NCI-H2227 treated with DMSO at 0.1 percent for 48 hours (cell line): Measurements from ENCODE around the gene CHCHD3.

ENCODE experiments used
- DNase-seq: peaks from one replicate; lab custom pipeline; 2025; lab: John Stamatoyannopoulos, UW

The CHCHD3 gene

GRCh38 chr7:132859199-132859598, 222.7 kb downstream of the CHCHD3 start:
- DNase-seq = no peak

- DNase-seq = no peak
Measured at GRCh38 chr7:132858760-132859159, 223.1 kb downstream of the CHCHD3 start.

GRCh38 chr7:132858251-132858650, 223.6 kb downstream of the CHCHD3 start:
- no peak for DNase-seq

GRCh38 chr7:132857703-132858102, 224.2 kb downstream of the CHCHD3 start:
- no peak for DNase-seq

- DNase-seq = no peak
Measured at GRCh38 chr7:132857031-132857430, 224.9 kb downstream of the CHCHD3 start.

- no peak for DNase-seq
Measured at GRCh38 chr7:132856416-132856815, 225.5 kb downstream of the CHCHD3 start.

- DNase-seq = no peak
Measured at GRCh38 chr7:132855901-132856300, 226.0 kb downstream of the CHCHD3 start.

- DNase-seq = no peak
Measured at GRCh38 chr7:132854238-132854637, 227.7 kb downstream of the CHCHD3 start.

- DNase-seq = no peak
Measured at GRCh38 chr7:132847376-132847775, 234.5 kb downstream of the CHCHD3 start.

GRCh38 chr7:132846086-132846485, 235.8 kb downstream of the CHCHD3 start:
- no peak for DNase-seq

GRCh38 chr7:132842478-132842877, 239.4 kb downstream of the CHCHD3 start:
- DNase-seq = no peak

- no peak for DNase-seq
Measured at GRCh38 chr7:132840199-132840598, 241.7 kb downstream of the CHCHD3 start.

- DNase-seq = no peak
Measured at GRCh38 chr7:132838313-132838712, 243.6 kb downstream of the CHCHD3 start.

- no peak for DNase-seq
Measured at GRCh38 chr7:132837529-132837928, 244.4 kb downstream of the CHCHD3 start.

GRCh38 chr7:132836746-132837145, 245.1 kb downstream of the CHCHD3 start:
- DNase-seq = no peak

GRCh38 chr7:132830941-132831340, 250.9 kb downstream of the CHCHD3 start:
- no peak for DNase-seq

GRCh38 chr7:132828502-132828901, 253.4 kb downstream of the CHCHD3 start:
- no peak for DNase-seq

GRCh38 chr7:132825932-132826835, 255.7 kb downstream of the CHCHD3 start:
- no peak for DNase-seq

- no peak for DNase-seq
Measured at GRCh38 chr7:132825222-132825621, 256.7 kb downstream of the CHCHD3 start.

GRCh38 chr7:132819648-132820047, 262.2 kb downstream of the CHCHD3 start:
- no peak for DNase-seq

GRCh38 chr7:132817949-132818348, 263.9 kb downstream of the CHCHD3 start:
- DNase-seq = no peak

- no peak for DNase-seq
Measured at GRCh38 chr7:132815696-132816311, 266.1 kb downstream of the CHCHD3 start.

GRCh38 chr7:132815130-132815529, 266.8 kb downstream of the CHCHD3 start:
- no peak for DNase-seq
